ENCODE results near the gene EDA2R. TPM values are rescaled to one million over a fixed set of nuclear protein-coding genes. Genes with fewer than 3 reads are reported as not detected.

Gene EDA2R, protein sequence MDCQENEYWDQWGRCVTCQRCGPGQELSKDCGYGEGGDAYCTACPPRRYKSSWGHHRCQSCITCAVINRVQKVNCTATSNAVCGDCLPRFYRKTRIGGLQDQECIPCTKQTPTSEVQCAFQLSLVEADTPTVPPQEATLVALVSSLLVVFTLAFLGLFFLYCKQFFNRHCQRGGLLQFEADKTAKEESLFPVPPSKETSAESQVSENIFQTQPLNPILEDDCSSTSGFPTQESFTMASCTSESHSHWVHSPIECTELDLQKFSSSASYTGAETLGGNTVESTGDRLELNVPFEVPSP
- polyA plus RNA-seq (2012; ENCODE audit: low read depth, missing spikeins), result 10.7 TPM

GRCh38 chrX:66638591-66639500 lies at the start of gene EDA2R:
EDA2R (minus strand) TSS chrX:66639078; CDS start chrX:66616020, 23,058 bp downstream.
- TF ChIP-seq SPI1 (IDR thresholded peaks at IDR 0.05; ENCODE audit: low read depth, low read length) (peak; percentile 60), PAX5 (IDR thresholded peaks at IDR 0.05; ENCODE audit: insufficient read depth, low read length, severe bottlenecking) (no peak), POLR2AphosphoS5 (IDR thresholded peaks at IDR 0.05; ENCODE audit: low read depth, low read length) (0 out of 2 replicates have a peak, but pooled peaks have one; percentile 29), TAF1 (IDR thresholded peaks at IDR 0.05; ENCODE audit: low read depth, low read length) (no peak)
- DNase-seq (ENCODE audit: insufficient read length, low spot score) (peak; percentile 17), FAIRE-seq (peak; percentile 99)

- TF ChIP-seq TAF1 (IDR thresholded peaks at IDR 0.05; ENCODE audit: low read depth, low read length) (no peak), PAX5 (IDR thresholded peaks at IDR 0.05; ENCODE audit: insufficient read depth, low read length, severe bottlenecking) (no peak)
Measured at GRCh38 chrX:66684196-66684595, 45.3 kb upstream of the EDA2R start.

GRCh38 chrX:66680451-66680850 lies 41.6 kb upstream of the EDA2R start:
- FAIRE-seq (no peak), DNase-seq (ENCODE audit: insufficient read length, low spot score) (no peak)
- no peak for TF ChIP-seq PAX5 (IDR thresholded peaks at IDR 0.05; ENCODE audit: insufficient read depth, low read length, severe bottlenecking)
- no peak for TF ChIP-seq TAF1 (IDR thresholded peaks at IDR 0.05; ENCODE audit: low read depth, low read length)
- no peak for TF ChIP-seq POU2F2 (IDR thresholded peaks at IDR 0.05; ENCODE audit: low read depth, low read length)
- no peak for TF ChIP-seq POLR2A (IDR thresholded peaks at IDR 0.05; ENCODE audit: low read depth, low read length)
- no peak for TF ChIP-seq SPI1 (IDR thresholded peaks at IDR 0.05; ENCODE audit: low read depth, low read length)

More at GRCh38 chrX:66684196-66684595, 45.3 kb upstream of the EDA2R start:
- no peak for FAIRE-seq
- DNase-seq (ENCODE audit: insufficient read length, low spot score), result no peak

GRCh38 chrX:66677430-66677829 lies 38.6 kb upstream of the EDA2R start:
- TF ChIP-seq POU2F2 (IDR thresholded peaks at IDR 0.05; ENCODE audit: low read depth, low read length), result no peak
- TF ChIP-seq POLR2A (IDR thresholded peaks at IDR 0.05; ENCODE audit: low read depth, low read length), result no peak
- no peak for TF ChIP-seq PAX5 (IDR thresholded peaks at IDR 0.05; ENCODE audit: insufficient read depth, low read length, severe bottlenecking)
- no peak for TF ChIP-seq SPI1 (IDR thresholded peaks at IDR 0.05; ENCODE audit: low read depth, low read length)
- TF ChIP-seq TAF1 (IDR thresholded peaks at IDR 0.05; ENCODE audit: low read depth, low read length), result no peak
- no peak for TF ChIP-seq POLR2AphosphoS5 (IDR thresholded peaks at IDR 0.05; ENCODE audit: low read depth, low read length)
- no peak for FAIRE-seq
- DNase-seq (ENCODE audit: insufficient read length, low spot score), result no peak

DNA sequence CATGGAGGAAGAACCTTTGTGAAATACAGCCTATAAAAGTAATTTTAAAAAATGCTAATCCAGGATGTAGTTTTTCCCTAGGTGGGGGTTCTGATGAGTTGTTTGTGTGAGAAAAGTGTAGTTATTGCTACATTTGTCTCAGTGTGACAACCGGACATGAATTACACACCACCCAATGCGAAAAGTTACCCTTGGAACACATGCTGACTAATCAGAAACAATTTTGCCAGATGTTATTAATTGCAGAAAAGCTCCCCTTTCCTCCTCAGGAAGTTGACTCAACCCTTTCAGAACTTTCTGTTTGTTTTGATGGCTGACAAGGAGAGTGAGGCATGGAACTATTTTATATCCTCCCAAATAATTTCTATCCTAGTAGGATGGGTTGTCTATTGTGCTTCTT lies 38.1 kb upstream of the EDA2R start:
- TF ChIP-seq PAX5 (IDR thresholded peaks at IDR 0.05; ENCODE audit: insufficient read depth, low read length, severe bottlenecking), result no peak
- no peak for TF ChIP-seq TAF1 (IDR thresholded peaks at IDR 0.05; ENCODE audit: low read depth, low read length)
- no peak for TF ChIP-seq POLR2A (IDR thresholded peaks at IDR 0.05; ENCODE audit: low read depth, low read length)
- no peak for TF ChIP-seq SPI1 (IDR thresholded peaks at IDR 0.05; ENCODE audit: low read depth, low read length)
- TF ChIP-seq POU2F2 (IDR thresholded peaks at IDR 0.05; ENCODE audit: low read depth, low read length), result no peak
- no peak for TF ChIP-seq POLR2AphosphoS5 (IDR thresholded peaks at IDR 0.05; ENCODE audit: low read depth, low read length)
- FAIRE-seq (no peak), DNase-seq (ENCODE audit: insufficient read length, low spot score) (no peak)

GRCh38 chrX:66676413-66676812 lies 37.5 kb upstream of the EDA2R start:
- no peak for FAIRE-seq
- TF ChIP-seq POU2F2 (IDR thresholded peaks at IDR 0.05; ENCODE audit: low read depth, low read length) (no peak), POLR2AphosphoS5 (IDR thresholded peaks at IDR 0.05; ENCODE audit: low read depth, low read length) (no peak), PAX5 (IDR thresholded peaks at IDR 0.05; ENCODE audit: insufficient read depth, low read length, severe bottlenecking) (no peak), TAF1 (IDR thresholded peaks at IDR 0.05; ENCODE audit: low read depth, low read length) (no peak), POLR2A (IDR thresholded peaks at IDR 0.05; ENCODE audit: low read depth, low read length) (no peak), SPI1 (IDR thresholded peaks at IDR 0.05; ENCODE audit: low read depth, low read length) (no peak)
- no peak for DNase-seq (ENCODE audit: insufficient read length, low spot score)

GRCh38 chrX:66675541-66675940 lies 36.7 kb upstream of the EDA2R start:
- no peak for FAIRE-seq

DNA sequence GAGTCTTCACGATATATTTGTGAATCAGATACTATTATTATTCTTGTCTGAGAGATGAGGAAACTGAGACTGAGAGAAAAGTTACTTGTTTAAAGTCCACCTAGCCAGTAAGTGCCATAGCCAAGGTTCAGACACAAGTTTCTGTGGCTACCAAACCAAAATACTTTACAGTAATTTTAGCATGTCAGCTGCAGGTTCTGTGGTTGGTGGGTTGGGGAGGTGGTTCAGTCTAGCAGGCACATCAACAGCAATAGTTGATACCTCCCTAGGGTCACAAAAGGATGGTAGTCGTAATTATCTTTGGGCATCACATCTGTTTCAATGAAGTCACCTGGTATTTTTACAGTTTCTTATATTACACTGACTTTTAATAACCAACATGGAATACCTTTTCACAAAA lies 35.6 kb upstream of the EDA2R start:
- TF ChIP-seq POLR2A (IDR thresholded peaks at IDR 0.05; ENCODE audit: low read depth, low read length) (no peak), SPI1 (IDR thresholded peaks at IDR 0.05; ENCODE audit: low read depth, low read length) (no peak), POLR2AphosphoS5 (IDR thresholded peaks at IDR 0.05; ENCODE audit: low read depth, low read length) (no peak), PAX5 (IDR thresholded peaks at IDR 0.05; ENCODE audit: insufficient read depth, low read length, severe bottlenecking) (no peak), POU2F2 (IDR thresholded peaks at IDR 0.05; ENCODE audit: low read depth, low read length) (no peak), TAF1 (IDR thresholded peaks at IDR 0.05; ENCODE audit: low read depth, low read length) (no peak)
- FAIRE-seq (peak; percentile 70), DNase-seq (ENCODE audit: insufficient read length, low spot score) (no peak)

More at GRCh38 chrX:66675541-66675940, 36.7 kb upstream of the EDA2R start:
- no peak for TF ChIP-seq TAF1 (IDR thresholded peaks at IDR 0.05; ENCODE audit: low read depth, low read length)
- no peak for TF ChIP-seq POLR2AphosphoS5 (IDR thresholded peaks at IDR 0.05; ENCODE audit: low read depth, low read length)
- DNase-seq (ENCODE audit: insufficient read length, low spot score), result no peak

- TF ChIP-seq POLR2A (IDR thresholded peaks at IDR 0.05; ENCODE audit: low read depth, low read length) (no peak), TAF1 (IDR thresholded peaks at IDR 0.05; ENCODE audit: low read depth, low read length) (no peak), POU2F2 (IDR thresholded peaks at IDR 0.05; ENCODE audit: low read depth, low read length) (no peak), POLR2AphosphoS5 (IDR thresholded peaks at IDR 0.05; ENCODE audit: low read depth, low read length) (no peak), PAX5 (IDR thresholded peaks at IDR 0.05; ENCODE audit: insufficient read depth, low read length, severe bottlenecking) (no peak), SPI1 (IDR thresholded peaks at IDR 0.05; ENCODE audit: low read depth, low read length) (no peak)
- FAIRE-seq (no peak), DNase-seq (ENCODE audit: insufficient read length, low spot score) (no peak)
Measured at GRCh38 chrX:66672106-66672505, 33.2 kb upstream of the EDA2R start.

All from GM12891 (cell line).